HG02973 (cell line): Measurements from ENCODE around the gene VWC2L.

Experiments
- ATAC-seq: cut with Tn5 transposase; IDR thresholded peaks from one replicate; pipeline ENCODE4 v1.9.1; 2021; ENCODE audit warnings: moderate library complexity; ENCODE audit not compliant: unreplicated experiment

Gene VWC2L

DNA sequence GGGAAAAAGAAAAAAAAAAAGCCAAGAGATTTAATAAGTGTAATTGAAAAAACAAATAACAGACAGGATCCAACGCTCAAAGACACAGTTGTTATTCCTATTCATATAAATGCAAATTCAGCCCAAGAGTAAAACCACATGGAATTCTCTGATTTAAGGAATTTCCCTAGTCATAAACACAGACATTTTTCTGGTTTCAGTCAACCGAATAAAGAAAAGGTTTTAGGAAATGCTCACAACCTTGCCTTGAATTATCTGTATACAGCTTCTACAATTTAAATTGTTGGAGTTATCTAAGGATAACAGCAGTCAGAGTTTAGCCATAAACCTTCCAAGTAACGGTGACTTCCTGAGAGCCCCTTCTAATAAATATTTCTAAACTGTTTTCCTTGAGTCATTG, 122.7 kb downstream of the VWC2L start:
- no peak for ATAC-seq

DNA sequence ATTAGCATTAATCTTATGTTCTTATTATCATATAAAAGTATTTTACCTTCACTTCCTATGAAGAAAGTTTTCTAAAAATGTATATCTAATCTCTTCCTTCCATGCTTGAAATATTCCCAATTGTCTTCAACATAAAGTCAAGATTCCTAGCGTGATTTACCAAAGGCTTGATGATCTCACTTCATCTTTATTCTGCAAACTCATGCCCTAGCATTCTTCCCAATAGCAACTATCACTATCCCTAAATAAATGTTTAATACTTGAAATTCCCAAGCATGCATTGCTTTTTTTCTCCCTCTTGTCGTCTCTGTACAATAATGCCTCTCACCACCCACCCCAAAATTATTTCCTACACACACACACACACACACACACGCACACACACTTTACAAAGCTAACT, 125.8 kb downstream of the VWC2L start:
- ATAC-seq = no peak

DNA sequence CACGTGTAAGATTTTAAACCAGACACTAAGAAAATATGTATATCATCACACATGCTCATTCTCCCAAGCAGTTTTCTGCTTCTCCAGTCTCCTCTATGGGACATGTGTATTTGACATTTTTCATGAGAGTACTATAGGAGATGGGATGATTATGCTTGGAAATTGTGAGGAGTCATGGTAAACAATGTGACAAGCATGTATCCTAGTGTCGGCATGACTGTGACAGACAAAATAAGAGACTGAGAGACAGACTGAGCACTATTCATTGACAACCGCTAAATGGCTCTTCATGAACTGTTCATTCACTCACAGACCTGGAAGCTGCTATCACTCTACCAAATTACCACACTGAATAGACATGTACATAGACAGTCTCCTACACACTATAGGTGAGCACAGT, 127.1 kb downstream of the VWC2L start:
- no peak for ATAC-seq

DNA sequence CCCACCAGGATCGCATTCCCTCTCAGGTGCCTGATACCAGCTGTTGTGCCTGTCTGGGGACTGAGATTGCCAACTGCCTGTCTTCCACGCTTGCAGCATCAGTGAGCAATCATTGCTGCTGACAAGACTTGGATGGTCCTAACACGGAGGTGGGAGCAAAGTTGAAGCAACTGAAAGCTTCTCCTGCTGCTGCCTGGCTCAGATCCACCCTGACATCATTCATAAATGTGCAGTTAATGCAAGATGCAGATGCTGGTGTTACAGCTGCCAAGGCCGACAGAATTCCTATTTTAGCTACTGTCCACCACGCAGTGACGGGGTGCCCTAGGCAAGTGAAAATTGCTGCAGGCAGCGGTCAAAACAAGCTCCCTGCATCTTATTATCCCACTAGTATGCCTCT, 131.4 kb downstream of the VWC2L start:
- ATAC-seq = no peak

DNA sequence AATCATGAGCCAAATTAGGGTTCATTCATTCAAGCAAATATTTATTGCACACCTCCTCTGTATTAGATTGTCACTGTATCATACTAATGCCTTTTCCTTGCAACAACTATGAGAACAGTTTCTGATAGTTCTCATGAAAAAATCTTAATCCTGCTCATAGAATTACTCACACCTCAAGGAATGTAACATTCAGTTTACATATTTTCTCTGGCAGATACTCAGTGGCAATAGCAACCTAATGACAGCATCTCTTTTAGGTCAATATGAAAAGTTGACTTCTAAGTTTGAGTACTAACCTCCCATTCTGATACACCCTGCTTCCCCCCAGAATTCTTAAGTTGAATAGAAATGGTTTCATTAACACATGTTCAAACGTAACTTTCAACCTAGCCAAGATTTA, 132.0 kb downstream of the VWC2L start:
- no peak for ATAC-seq

DNA sequence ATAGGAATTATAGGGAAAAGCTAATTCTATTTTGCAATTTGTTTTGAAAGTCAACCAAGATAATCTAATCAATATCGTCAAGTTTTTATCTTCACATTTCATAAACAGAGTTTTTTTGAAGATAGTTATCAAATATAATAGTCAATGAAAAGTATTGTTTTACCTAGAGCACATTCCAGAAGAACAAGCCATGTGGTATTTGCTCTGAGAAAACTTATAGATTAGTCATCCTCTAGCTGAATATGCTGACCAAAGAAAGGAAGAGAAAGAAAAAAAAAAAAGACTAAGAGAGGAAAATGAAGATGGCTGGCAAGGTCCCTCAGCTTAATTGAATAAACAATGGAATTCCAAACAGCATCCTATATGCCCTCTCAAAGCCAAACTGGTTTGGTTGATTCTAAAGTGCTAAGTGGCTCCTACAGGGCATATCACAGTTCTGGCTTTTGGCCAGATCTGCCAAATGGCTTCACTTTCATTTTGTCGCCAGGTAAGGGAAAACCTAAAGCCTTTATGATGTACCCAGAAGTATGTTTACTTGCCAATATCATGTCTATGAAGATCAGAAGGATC, 132.6 kb downstream of the VWC2L start:
- no peak for ATAC-seq

DNA sequence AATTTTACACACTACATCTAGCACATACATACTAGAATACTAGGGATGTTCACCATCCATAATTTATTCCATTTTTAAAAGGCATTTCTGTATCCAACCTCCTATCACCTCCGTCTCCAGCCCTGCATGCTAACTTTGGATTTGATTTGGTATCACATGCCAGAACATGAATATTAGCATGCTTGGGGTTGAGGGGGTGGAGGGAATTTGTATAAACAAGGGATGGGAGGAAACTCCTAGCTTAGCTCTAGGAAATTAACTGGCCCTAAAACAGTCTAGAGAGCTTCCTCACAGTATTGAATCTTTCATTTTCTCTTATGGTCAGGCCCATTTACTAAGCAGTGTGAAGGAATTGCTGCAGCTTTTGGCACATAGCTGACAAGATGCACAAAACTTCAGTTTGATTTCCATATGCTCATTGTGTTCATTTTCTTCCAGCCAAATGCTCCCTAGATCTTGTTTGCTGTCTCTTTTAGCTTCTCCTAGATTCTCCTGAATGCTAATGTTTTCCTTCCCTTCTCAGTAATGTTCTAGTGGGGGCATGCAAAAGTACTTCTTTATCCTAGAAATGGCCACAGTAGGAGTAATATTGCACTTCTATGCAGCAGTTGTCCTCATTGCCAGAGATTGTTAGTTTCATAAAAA, 135.2 kb downstream of the VWC2L start:
- ATAC-seq = no peak

DNA sequence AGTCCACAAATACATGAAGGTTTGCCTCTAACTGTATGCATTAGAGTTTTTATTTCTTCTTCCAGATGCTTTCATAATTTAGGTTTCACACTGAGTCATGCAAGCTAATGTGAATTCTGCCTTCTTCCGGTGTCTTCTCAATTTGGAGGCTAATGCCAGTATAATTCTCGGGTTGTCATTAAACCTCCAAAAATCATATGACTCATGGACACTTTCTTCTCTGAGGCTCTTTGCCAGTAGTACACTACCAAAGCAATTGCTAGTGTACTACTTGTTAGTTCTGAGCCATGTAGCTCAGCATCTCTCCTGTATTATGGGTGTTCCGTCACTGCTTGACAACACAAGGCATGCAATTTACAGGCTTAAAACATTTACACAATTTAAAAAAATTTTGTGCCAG, 137.1 kb downstream of the VWC2L start:
- ATAC-seq = no peak

DNA sequence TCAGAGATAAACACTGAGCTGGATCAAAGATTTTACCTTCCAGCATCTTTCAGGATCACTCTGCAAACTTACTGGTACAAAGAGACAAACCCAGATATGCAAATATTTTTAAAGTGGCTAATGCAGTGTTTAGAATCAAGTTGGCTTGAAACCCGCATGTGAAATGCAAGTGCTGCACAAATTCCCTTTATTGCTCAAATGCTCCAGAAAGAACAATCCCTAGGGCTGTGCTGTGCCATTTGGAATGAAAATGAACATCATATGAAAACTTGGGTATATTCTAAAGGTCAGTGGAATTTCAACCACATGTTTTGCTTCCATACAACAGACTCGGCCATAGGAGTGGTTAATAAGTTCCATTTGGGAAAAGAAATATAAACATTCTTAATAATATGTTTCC, 139.1 kb downstream of the VWC2L start:
- ATAC-seq = no peak

DNA sequence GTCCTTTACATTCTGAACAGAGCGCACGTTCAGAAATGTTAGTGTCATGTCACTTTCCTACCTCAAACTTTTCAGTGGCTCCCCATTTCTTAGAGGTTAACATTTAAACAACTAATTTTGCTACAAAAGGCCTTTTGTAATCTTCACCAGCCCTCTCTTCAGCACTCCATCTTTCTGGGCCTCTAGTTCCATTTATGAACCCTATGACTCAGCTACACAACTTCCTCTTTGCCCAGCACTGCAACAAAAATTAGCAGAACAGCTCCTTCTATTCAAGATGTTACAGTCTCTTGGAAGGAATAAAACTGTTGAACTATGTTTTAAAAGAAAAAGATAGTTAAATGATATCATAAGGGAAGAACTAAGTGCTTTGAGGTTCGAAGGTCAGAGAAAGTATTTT, 139.9 kb downstream of the VWC2L start:
- ATAC-seq = no peak

DNA sequence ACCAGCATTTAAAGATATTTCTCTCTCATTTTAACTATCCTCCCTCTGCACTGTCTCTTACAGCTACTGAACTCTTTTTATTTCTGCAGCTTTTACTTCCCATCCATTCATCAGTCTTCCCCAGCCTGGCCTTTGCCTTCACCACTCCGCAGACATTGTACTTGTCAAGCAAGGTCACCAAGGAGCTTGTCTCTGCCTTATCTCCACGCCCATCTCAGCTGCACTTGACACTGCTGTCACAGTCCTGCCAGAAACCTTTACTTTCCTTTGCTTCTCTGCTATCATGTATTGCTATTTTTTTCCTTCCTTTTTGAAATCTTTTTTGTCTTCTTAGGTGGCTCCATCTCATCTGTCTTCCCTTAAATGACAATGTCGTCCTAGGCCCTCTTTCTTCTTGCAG, 147.0 kb downstream of the VWC2L start:
- no peak for ATAC-seq

DNA sequence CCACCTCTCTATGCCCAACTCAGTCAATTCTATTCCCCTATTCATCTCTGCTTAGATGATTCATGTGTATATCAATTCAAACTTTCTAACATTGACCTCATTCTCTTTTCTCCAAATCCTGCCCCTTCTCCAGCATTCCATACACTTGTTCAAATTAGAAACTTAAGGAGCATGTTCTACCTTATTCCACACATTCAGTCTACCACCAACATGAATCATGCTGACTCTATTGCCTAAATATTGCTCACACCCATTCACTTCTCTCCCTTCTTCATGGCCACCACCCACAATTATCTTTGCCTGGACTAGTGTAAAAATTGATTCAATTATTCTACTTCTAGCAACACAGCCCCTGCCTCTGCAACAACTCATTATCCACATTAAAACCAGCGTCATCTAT, 147.5 kb downstream of the VWC2L start:
- ATAC-seq = no peak

DNA sequence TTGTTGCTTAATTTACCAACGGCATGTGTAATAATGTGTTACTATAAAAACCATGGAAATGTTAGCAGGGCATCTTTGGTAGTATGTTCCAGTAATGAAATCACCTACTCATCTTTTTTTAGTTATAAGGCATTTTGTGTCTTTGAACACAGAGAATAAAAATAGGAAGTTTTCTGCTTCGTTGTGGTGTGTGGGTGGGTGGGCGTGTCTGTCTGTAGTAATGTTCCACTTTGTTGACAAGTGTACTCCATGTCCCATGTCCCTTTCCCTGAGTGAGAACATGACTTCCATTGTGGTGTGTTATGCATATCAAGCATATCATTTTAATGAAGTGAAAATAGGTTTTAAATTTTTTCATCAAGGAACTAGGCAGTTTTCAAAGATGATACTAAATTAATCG, 149.3 kb downstream of the VWC2L start:
- ATAC-seq = no peak

DNA sequence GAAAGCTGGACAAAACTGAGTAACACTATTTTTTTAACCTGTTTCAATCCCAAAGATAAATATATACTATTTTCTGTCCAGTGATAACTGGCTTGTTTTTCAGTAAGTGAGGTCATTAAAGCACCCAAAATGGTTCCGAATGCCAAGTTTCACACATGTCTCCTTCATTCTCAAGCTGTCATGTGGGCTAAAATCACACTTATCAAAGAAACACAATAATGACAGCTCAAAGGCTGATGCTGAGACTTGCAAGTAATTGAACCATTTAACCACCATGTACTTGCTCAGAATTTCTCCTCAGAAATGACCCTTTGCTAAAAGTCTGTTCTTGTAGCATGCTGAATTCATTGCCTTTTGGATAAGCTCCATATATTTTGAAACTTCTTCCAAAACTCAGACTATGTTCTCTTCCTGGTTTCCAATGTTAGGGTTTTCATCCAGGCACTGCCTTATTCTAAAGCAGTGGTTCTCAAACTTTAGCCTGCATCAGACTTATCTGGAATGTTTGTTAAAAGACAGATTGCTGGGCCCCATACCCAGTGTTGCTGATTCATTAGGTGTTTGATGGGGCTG, 149.8 kb downstream of the VWC2L start:
- no peak for ATAC-seq

DNA sequence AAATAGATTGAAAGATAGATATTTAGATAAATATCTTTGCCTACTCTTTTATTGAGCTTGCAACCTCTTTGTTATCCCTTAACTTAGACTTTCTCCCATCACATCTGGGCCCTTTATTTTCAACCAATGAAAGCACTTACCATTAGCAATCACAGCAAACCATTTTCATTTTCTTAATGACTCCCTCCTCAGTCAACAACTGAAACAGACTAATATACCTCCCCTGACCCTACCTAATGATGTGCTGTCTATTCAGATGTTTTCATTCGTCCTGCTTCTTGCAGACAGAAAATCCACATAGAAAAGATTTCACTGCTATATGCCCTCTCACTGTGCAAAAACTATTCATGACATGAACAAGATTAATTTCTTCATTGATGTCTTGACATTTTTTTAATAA, 154.4 kb downstream of the VWC2L start:
- no peak for ATAC-seq

DNA sequence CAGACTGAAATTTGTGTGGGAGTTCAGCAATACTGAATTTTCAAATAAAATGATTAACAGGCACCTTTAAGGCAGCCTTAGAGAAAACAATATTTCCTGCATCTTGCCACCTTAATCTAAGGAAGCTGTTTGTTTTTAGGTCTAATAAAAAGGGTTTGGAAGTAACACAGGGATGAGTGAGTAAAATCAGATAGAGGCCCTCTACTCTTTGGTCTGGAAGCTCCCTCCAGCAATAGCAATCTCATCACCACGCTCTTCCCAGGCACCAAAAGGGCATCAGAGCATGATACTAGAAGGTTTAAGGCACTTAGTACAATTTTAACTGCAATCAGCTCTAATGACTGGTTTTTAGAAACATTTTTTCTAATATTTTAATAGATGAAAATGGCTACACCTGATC, 155.6 kb downstream of the VWC2L start:
- ATAC-seq = no peak

DNA sequence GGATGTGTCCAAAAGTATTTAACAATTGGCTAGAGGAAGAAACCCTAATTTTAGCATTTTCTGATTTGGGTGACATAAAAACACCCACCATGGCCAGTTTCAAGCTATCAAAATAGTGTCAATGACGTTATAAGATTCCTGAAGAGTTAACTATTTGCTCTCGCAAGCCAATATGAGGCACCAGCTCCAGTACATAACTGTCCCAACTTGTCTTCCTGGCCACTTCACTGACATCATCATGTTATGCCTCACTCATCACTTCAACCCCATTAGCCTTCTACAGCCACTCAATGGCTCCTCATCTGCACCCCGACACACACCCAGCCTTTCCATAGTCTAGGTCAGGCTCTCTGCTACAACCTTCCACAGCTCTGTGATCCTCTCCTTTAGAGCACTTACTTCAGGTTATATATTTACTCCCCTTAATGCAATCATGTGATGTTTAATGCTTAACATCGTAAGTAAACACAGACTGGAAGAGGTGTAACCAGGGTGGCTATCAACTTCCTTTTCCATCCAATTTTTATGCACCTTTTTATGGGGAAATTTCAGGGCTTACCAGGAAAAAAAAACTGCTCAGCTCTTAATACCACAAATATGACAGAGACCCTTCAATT, 158.7 kb downstream of the VWC2L start:
- no peak for ATAC-seq

DNA sequence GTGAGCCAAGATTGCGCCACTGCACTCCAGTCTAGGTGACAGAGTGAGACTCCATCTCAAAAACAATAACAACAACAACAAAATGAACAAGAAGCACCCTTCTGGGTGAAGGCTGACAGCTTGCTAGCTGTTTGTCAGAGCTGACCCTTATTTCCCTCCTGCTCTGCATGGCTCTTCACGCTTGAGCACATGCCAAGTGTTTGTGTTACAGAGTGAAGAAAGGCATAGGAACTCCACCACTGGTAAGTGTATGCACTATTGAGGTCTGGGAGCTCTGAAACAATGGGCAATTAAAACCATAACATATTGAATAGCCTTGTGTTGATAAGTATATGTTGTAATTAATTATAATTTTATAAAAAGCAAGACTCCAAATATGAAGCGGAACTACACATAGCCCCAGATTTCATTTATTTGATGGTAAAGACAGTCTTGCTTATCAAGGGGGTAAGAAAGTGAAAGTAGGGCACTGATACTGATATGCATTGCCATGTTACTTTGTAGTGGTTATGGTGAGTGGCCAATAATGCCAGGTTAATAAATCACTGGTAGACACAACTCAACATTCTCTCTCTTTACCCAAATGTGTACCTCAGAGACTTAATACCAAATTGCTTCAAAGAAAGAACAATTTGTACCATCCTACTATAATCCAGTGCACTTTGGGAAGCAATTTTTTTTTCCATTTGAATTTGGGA, 163.4 kb downstream of the VWC2L start:
- ATAC-seq = no peak

DNA sequence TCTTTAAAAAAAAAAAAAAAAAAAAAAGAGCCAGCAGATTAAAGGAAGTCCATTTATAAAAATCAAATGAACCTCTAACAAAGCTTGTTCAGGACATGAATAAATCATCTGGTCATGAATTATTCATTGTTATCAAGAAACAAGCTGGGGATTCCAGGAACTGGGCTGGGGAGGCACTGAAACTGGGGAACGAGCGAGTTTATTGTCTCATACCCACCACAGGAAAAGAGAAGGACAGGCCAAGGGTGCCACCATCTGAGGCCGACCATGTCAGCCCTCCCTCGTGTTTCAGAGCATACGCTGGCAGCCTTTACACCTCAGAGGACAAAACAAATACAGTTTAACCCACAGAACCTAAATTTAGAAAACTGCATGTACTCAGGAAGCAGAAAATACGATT, 164.2 kb downstream of the VWC2L start:
- no peak for ATAC-seq

DNA sequence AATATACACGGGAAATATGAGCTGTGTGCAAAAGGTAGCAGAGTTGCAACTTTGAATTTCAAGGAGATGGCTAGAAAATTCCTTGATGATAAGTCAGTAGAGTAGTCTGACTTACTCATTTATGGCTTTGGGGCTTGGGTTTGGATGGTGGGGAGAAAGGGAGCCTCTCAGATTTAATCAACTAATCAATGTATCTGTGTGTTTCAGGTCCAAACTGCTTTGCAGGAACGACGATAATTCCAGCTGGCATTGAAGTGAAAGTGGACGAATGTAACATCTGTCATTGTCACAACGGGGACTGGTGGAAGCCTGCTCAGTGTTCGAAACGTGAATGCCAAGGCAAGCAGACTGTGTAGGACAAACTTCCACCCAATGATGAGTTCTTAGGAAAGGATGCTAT, 164.6 kb downstream of the VWC2L start:
- no peak for ATAC-seq

DNA sequence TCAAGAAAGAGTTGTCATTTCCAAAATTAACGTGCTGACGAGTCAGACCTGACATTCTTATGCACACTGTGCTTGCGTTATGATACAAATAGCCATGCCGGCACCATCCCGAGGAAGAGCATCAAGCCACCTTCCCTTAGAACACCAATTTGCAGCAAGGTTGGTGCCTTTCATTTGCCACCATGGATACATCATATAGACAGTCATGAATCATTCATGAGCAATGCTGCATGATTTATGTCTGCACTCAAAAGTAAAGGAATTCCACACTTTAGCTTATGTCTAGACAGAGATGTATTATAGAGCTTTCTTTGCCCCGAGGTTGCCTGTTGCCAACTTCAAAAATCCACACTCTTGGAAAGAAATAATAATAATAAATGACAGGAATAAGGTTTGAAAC, 166.9 kb downstream of the VWC2L start:
- ATAC-seq = no peak

DNA sequence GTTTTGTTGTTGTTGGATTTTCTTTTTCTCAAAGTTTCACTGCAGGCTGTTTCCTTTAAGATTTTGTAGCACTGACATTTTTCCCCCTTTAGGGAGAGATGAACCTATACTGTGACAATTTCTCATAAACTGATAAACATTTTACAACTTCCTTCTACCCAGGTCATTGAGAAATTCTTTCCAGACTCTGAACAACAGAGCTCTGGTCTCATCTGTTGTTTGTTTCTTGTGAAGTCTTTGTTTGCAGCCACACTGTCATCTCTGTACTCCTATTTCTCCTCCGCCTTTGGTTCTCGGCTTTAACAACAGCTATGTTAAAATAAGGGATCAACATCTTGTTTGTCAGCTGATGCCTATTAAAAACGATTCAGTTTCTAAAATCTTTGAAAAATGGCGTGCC, 167.6 kb downstream of the VWC2L start:
- ATAC-seq = no peak
